Ovary (tissue), 3 donors: ENCODE results near the gene GLA.

Source experiments
- EP300 ChIP-seq: sonication (generic); formaldehyde crosslinking; IDR thresholded peaks from one replicate; pipeline ENCODE4 v1.6.1; 2017; ENCODE audit warnings: antibody characterized with exemption
- POLR2A ChIP-seq: fragments of 450-650 bp; IDR thresholded peaks from one replicate; pipeline ENCODE4 v1.6.1; 2017; ENCODE audit warnings: antibody characterized with exemption, mild to moderate bottlenecking, moderate library complexity
- TF ChIP-seq, protein P1 (sequence below), 3 donors: fragments of 450-650 bp in 2 of 3; fragments of 200-600 bp in 1 of 3; IDR thresholded peaks; one replicate each; pipeline versions ENCODE4 v1.5.1 to v1.8.0; 2016 to 2022; ENCODE audit warnings: antibody characterized with exemption in 3 of 3, mild to moderate bottlenecking in 1 of 3
- donor health status: DM: no; HTN: no; CAD: no.

DNA sequence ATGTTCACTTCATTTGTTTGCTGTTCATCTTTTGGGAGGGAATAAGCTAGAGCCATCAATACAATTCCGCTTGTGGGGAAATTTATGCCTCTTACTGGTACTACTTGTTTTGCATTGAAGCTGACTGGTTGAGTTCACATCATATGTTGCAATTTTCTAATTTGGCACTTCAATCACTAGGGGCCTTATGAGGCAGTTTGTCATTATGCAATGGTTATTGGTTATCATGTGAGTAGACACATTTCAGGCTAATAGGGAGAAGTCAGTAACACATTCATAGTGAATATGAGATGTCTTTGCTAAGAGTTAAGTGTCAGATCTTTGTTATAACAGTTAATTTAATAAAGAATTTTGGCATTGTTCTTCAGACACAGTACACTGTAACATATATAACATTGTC, 11.9 kb downstream of the GLA start:
- TF ChIP-seq, protein P1, sequence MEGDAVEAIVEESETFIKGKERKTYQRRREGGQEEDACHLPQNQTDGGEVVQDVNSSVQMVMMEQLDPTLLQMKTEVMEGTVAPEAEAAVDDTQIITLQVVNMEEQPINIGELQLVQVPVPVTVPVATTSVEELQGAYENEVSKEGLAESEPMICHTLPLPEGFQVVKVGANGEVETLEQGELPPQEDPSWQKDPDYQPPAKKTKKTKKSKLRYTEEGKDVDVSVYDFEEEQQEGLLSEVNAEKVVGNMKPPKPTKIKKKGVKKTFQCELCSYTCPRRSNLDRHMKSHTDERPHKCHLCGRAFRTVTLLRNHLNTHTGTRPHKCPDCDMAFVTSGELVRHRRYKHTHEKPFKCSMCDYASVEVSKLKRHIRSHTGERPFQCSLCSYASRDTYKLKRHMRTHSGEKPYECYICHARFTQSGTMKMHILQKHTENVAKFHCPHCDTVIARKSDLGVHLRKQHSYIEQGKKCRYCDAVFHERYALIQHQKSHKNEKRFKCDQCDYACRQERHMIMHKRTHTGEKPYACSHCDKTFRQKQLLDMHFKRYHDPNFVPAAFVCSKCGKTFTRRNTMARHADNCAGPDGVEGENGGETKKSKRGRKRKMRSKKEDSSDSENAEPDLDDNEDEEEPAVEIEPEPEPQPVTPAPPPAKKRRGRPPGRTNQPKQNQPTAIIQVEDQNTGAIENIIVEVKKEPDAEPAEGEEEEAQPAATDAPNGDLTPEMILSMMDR (IDR thresholded peaks at IDR 0.05), result no peak
- TF ChIP-seq POLR2A, result no peak
- no peak for TF ChIP-seq EP300
